Vagina (tissue), 2 donors: Measurements from ENCODE around the gene SLC46A3.

ENCODE experiments used
- CTCF ChIP-seq, 3 experiments: fragments of 450-650 bp in 2 of 3; fragments of 200-600 bp in 1 of 3; sonication (generic) in 1 of 3; IDR thresholded peaks; one replicate each; pipeline ENCODE4 v1.5.1; 2017 to 2019; ENCODE audit warnings: antibody characterized with exemption in 3 of 3, mild to moderate bottlenecking in 2 of 3, moderate library complexity in 2 of 3
- POLR2A ChIP-seq, 2 donors: fragments of 450-650 bp; IDR thresholded peaks; one replicate each; pipeline ENCODE4 v1.6.1; 2017; ENCODE audit warnings: antibody characterized with exemption in 2 of 2, mild to moderate bottlenecking in 2 of 2, moderate library complexity in 2 of 2
- POLR2AphosphoS5 ChIP-seq, 2 donors: sonication (generic); formaldehyde crosslinking; IDR thresholded peaks; one replicate each; pipeline ENCODE4 v1.9.0; 2017; ENCODE audit warnings: antibody characterized with exemption in 2 of 2, mild to moderate bottlenecking in 2 of 2, low read depth in 1 of 2; ENCODE audit not compliant: insufficient read depth in 1 of 2

- TF ChIP-seq POLR2AphosphoS5 (IDR thresholded peaks at IDR 0.05; ENCODE audit: insufficient read depth in 1 of 2, low read depth in 1 of 2) (peak in 1 of 2 donors; percentile 44), CTCF (IDR thresholded peaks at IDR 0.05) (no peak), POLR2A (IDR thresholded peaks at IDR 0.05) (no peak)
These were observed 34.6 kb upstream of the SLC46A3 start for GRCh38 chr13:28753208-28753892.
